ENCODE data around the gene DCUN1D3.

DNA sequence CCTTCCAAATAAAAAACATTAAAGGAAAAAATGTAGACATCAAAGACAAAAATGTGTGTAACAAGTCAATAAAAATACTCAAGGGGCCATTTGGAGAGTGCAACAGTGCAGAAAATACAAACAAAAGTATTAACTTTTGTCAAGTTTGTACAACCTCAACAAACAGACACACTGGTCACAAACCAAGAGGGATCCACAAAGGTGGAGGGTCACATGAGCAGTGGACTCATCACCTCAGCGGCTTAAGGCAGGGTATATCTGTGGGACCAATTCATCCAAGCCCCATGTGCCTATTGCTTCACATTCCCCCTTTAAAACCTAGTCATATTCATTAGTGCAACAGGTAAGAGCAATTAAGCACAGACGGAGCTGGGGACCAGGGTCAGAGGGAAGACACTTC is 45.2 kb downstream of the DCUN1D3 start:
- TF ChIP-seq, protein P1, sequence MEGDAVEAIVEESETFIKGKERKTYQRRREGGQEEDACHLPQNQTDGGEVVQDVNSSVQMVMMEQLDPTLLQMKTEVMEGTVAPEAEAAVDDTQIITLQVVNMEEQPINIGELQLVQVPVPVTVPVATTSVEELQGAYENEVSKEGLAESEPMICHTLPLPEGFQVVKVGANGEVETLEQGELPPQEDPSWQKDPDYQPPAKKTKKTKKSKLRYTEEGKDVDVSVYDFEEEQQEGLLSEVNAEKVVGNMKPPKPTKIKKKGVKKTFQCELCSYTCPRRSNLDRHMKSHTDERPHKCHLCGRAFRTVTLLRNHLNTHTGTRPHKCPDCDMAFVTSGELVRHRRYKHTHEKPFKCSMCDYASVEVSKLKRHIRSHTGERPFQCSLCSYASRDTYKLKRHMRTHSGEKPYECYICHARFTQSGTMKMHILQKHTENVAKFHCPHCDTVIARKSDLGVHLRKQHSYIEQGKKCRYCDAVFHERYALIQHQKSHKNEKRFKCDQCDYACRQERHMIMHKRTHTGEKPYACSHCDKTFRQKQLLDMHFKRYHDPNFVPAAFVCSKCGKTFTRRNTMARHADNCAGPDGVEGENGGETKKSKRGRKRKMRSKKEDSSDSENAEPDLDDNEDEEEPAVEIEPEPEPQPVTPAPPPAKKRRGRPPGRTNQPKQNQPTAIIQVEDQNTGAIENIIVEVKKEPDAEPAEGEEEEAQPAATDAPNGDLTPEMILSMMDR (conservative IDR thresholded peaks at IDR 0.05 in 1 of 2, IDR thresholded peaks at IDR 0.05 in 1 of 2; ENCODE audit: extremely low read depth in 1 of 2, insufficient read depth in 1 of 2, low read depth in 1 of 2, low read length in 2 of 2), result no peak
- no peak for TF ChIP-seq EZH2 (IDR thresholded peaks at IDR 0.05; ENCODE audit: borderline replicate concordance, low read length)

Measured in mammary epithelial cell (primary cell).